SK-N-SH (cell line): ENCODE data around the gene BEGAIN. TPM values are rescaled to one million over a fixed set of nuclear protein-coding genes. Genes with fewer than 3 reads are reported as not detected.

Experiments
- CTCF ChIA-PET: fragments of 300-600, 350-600 bp; formaldehyde crosslinking; extraction: SDS; loops from one replicate; lab custom pipeline; 2021; lab: Yijun Ruan, JAX
- POLR2A ChIA-PET: fragments of 350-600 bp; sonication (Branson Sonifier 250); formaldehyde crosslinking; extraction: SDS; loops from one replicate; lab custom pipeline; 2020; ENCODE audit warnings: antibody characterized with exemption, inconsistent platforms; lab: Yijun Ruan, JAX
- DNase-seq: peaks from one replicate; pipeline ENCODE4 v3.0.0; 2012
- H2AFZ ChIP-seq: fragments of 200-600 bp; sonication (generic); 2 replicates; pipeline ENCODE4 v1.8.1; 2016; ENCODE audit warnings: antibody characterized with exemption, mild to moderate bottlenecking, low read depth
- H3F3A ChIP-seq: fragments of 200-600 bp; sonication (generic); replicated peaks from 2 replicates; pipeline ENCODE3; 2016; ENCODE audit warnings: antibody characterized with exemption, mild to moderate bottlenecking; ENCODE audit not compliant: insufficient read depth
- H3K27ac ChIP-seq, 2 experiments: fragments of 200-500 bp in 1 of 2; fragments of 200-600 bp in 1 of 2; sonication (Bioruptor generic) in 1 of 2; sonication (generic), shearing (Covaris generic) in 1 of 2; 2 replicates each; pipeline versions ENCODE4 v1.5.1 to v1.6.1; 2014 to 2016; ENCODE audit warnings: low read depth in 2 of 2, inconsistent platforms in 1 of 2, low read length in 1 of 2, mild to moderate bottlenecking in 1 of 2, mixed read lengths in 1 of 2
- H3K27me3 ChIP-seq: fragments of 200-600 bp; sonication (generic), shearing (Covaris generic); 2 replicates; pipeline ENCODE4 v1.6.1; 2016; ENCODE audit warnings: mixed run types; ENCODE audit not compliant: insufficient read depth
- H3K36me3 ChIP-seq, 2 experiments: fragments of 200-500 bp in 1 of 2; fragments of 200-600 bp in 1 of 2; sonication (Bioruptor generic) in 1 of 2; sonication (generic) in 1 of 2; replicated peaks in 1 of 2; 2 replicates each; pipeline versions ENCODE3 to v1.5.1; 2014 to 2016; ENCODE audit warnings: low read length in 1 of 2, mild to moderate bottlenecking in 1 of 2; ENCODE audit not compliant: insufficient read depth in 2 of 2, control insufficient read depth in 1 of 2
- H3K4me1 ChIP-seq, 2 experiments: fragments of 200-500 bp in 1 of 2; fragments of 200-600 bp in 1 of 2; sonication (Bioruptor generic) in 1 of 2; sonication (generic), shearing (Covaris generic) in 1 of 2; 2 replicates each; pipeline versions ENCODE4 v1.5.1 to v1.6.1; 2014 to 2016; ENCODE audit warnings: low read depth in 1 of 2, low read length in 1 of 2, mixed run types in 1 of 2; ENCODE audit not compliant: insufficient read depth in 2 of 2, control insufficient read depth in 1 of 2
- H3K4me2 ChIP-seq: fragments of 200-600 bp; sonication (generic), shearing (Covaris generic); 2 replicates; pipeline ENCODE4 v1.6.1; 2017; ENCODE audit warnings: mixed run types
- H3K4me3 ChIP-seq, 2 experiments: fragments of 200-500 bp in 1 of 2; fragments of 200-600 bp in 1 of 2; sonication (Bioruptor generic) in 1 of 2; sonication (generic), shearing (Covaris generic) in 1 of 2; 2 replicates each; pipeline versions ENCODE4 v1.5.1 to v1.8.1; 2014 to 2016; ENCODE audit warnings: low read depth in 2 of 2, inconsistent platforms in 1 of 2, low read length in 1 of 2, mild to moderate bottlenecking in 1 of 2, mixed read lengths in 1 of 2, moderate library complexity in 1 of 2
- H3K79me2 ChIP-seq: fragments of 200-600 bp; sonication (generic); 2 replicates; pipeline ENCODE4 v1.8.1; 2017; ENCODE audit warnings: mild to moderate bottlenecking; ENCODE audit not compliant: insufficient read depth
- H3K9ac ChIP-seq: fragments of 200-600 bp; sonication (generic); 2 replicates; pipeline ENCODE4 v1.6.1; 2017; ENCODE audit warnings: mixed run types
- H3K9me2 ChIP-seq: fragments of 200-600 bp; sonication (generic); 2 replicates; pipeline ENCODE4 v1.6.1; 2017; ENCODE audit warnings: mixed run types
- H3K9me3 ChIP-seq: fragments of 200-600 bp; sonication (generic); 2 replicates; pipeline ENCODE4 v1.6.1; 2017; ENCODE audit warnings: mixed run types, mild to moderate bottlenecking, moderate library complexity
- H4K20me1 ChIP-seq: fragments of 200-600 bp; sonication (generic); 2 replicates; pipeline ENCODE4 v1.6.1; 2017; ENCODE audit warnings: mild to moderate bottlenecking, mixed run types; ENCODE audit not compliant: insufficient read depth
- CHD2 ChIP-seq: fragments of 150-350 bp; IDR thresholded peaks from 2 replicates; pipeline ENCODE4 v1.6.1; 2018; ENCODE audit warnings: low read length; ENCODE audit not compliant: partially characterized antibody
- ELF1 ChIP-seq: IDR thresholded peaks from 2 replicates; pipeline ENCODE4 v1.4.0; 2012
- EZH2phosphoT487 ChIP-seq: fragments of 200-600 bp; sonication (generic); IDR thresholded peaks from 2 replicates; pipeline ENCODE4 v1.6.1; 2017; ENCODE audit warnings: low read depth, mixed run types, mild to moderate bottlenecking, antibody characterized with exemption, moderate library complexity, borderline replicate concordance
- FOXM1 ChIP-seq: IDR thresholded peaks from 2 replicates; pipeline ENCODE4 v1.4.0; 2012; ENCODE audit warnings: low read depth, mild to moderate bottlenecking
- GABPA ChIP-seq: IDR thresholded peaks from 2 replicates; pipeline ENCODE4 v1.4.0; 2012; ENCODE audit warnings: low read depth, mild to moderate bottlenecking
- GATA2 ChIP-seq: sonication (generic); formaldehyde crosslinking; IDR thresholded peaks from 2 replicates; pipeline ENCODE4 v1.5.0; 2020; ENCODE audit warnings: mild to moderate bottlenecking, missing genetic modification reagents
- MEF2A ChIP-seq: IDR thresholded peaks from 2 replicates; pipeline ENCODE4 v1.4.0; 2012; ENCODE audit warnings: low read depth, borderline replicate concordance
- NFIC ChIP-seq: IDR thresholded peaks from 2 replicates; pipeline ENCODE4 v1.4.0; 2012; ENCODE audit warnings: borderline replicate concordance
- RCOR1 ChIP-seq: fragments of 150-350 bp; IDR thresholded peaks from 2 replicates; pipeline ENCODE4 v1.6.1; 2017; ENCODE audit warnings: antibody characterized with exemption, low read length
- RFX5 ChIP-seq: IDR thresholded peaks from 2 replicates; pipeline ENCODE4 v1.6.1; 2012; ENCODE audit warnings: mild to moderate bottlenecking, improper control_type of control experiment, low read length
- RXRA ChIP-seq: IDR thresholded peaks from 2 replicates; pipeline ENCODE4 v1.4.0; 2012; ENCODE audit warnings: low read depth, mild to moderate bottlenecking, borderline replicate concordance
- SIN3A ChIP-seq: IDR thresholded peaks from 2 replicates; pipeline ENCODE4 v1.6.1; 2012; ENCODE audit warnings: low read depth, mild to moderate bottlenecking, low read length, moderate library complexity, borderline replicate concordance
- SMC3 ChIP-seq: IDR thresholded peaks from 2 replicates; pipeline ENCODE4 v1.6.1; 2012; ENCODE audit warnings: low read depth, low read length, improper control_type of control experiment
- TAF1 ChIP-seq: IDR thresholded peaks from 2 replicates; pipeline ENCODE4 v1.6.1; 2012; ENCODE audit warnings: low read depth, mild to moderate bottlenecking, low read length, moderate library complexity, borderline replicate concordance
- YY1 ChIP-seq: IDR thresholded peaks from 2 replicates; pipeline ENCODE4 v1.4.0; 2012; ENCODE audit warnings: low read depth, mild to moderate bottlenecking
- WGBS: methylation state at CpG from one replicate; pipeline ENCODE4 v1.1.6; 2017; ENCODE audit warnings: low lambda C conversion rate; 5-methylcytosine and 5-hydroxymethylcytosine counted together
- polyA plus RNA-seq, 3 experiments: library from polyadenylated mRNA; depleted of rRNA; stranded (reverse); fragments of >200 nt; gene quantifications; 2 replicates each; pipeline ENCODE4 v1.2.3, GENCODE V29; 2012
- TF ChIP-seq, protein P1 (sequence below): IDR thresholded peaks from 2 replicates; pipeline ENCODE4 v1.4.0; 2012; ENCODE audit warnings: low read depth
- TF ChIP-seq, protein P2 (sequence below): fragments of 150-350 bp; IDR thresholded peaks from 2 replicates; pipeline ENCODE4 v1.6.1; 2017; ENCODE audit warnings: antibody characterized with exemption, low read length, low read depth, borderline replicate concordance
- TF ChIP-seq, protein P3 (sequence below): IDR thresholded peaks from 2 replicates; pipeline ENCODE4 v1.4.0; 2012; ENCODE audit warnings: low read depth, borderline replicate concordance
- TF ChIP-seq, protein P4 (sequence below): fragments of 150-350 bp; IDR thresholded peaks from 2 replicates; pipeline ENCODE4 v1.6.1; 2016; ENCODE audit warnings: mild to moderate bottlenecking, low read depth, low read length
- TF ChIP-seq, protein P5 (sequence below): IDR thresholded peaks from 2 replicates; pipeline ENCODE4 v1.4.0; 2012; ENCODE audit warnings: low read depth, borderline replicate concordance

The BEGAIN gene
- polyA plus RNA-seq, 1 of the 3 experiments (the other 2 are of a cell fraction): 4.2 TPM

DNA sequence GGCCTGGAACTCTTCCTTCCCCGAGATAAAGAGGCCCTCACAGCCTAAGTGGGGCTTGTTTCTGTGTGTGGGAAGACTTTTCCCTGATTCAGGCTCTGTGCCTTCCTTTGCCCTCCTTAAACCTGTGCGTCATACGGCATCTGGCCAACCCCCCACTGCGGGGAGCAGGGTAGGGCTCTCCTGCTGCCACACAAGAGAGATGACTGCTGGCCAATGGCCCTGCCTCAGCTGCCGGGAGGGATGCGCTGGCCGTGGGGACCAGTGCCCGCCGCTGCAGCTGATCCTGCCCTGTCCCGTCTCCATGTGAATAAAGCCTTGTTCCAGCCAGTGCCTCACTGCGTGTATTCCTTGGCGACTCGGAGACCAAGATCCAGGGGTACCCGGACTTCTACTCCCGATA, 42.5 kb upstream of the BEGAIN start:
- Histone ChIP-seq H3K9me2 (no peaks in the 10 kb centered on the region), H3F3A (no peaks in the 10 kb centered on the region), H4K20me1 (no peaks in the 10 kb centered on the region), H3K9ac (no peak overlapping the region), H3K27ac (no peak overlapping the region), H3K9me3 (no peaks in the 10 kb centered on the region), H3K4me2 (no peak overlapping the region), H3K4me3 (no peak overlapping the region), H3K79me2 (no peaks in the 10 kb centered on the region), H3K4me1 (peaks cover 0 to 12% of the 10 kb centered on the region in 2 experiments; a peak in 1 of 4 replicates), H2AFZ (no peak overlapping the region), H3K27me3 (peaks cover 10% of the 10 kb centered on the region; the same call in 1 of the 2 replicates), H3K36me3 (no peaks in the 10 kb centered on the region)
- TF ChIP-seq, protein P1, sequence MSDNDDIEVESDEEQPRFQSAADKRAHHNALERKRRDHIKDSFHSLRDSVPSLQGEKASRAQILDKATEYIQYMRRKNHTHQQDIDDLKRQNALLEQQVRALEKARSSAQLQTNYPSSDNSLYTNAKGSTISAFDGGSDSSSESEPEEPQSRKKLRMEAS: no peak
- no peak for TF ChIP-seq EZH2phosphoT487
- no peak for TF ChIP-seq RCOR1
- no peak for TF ChIP-seq FOXM1
- no peak for TF ChIP-seq GABPA
- TF ChIP-seq YY1: no peak
- no peak for TF ChIP-seq TAF1
- TF ChIP-seq CHD2: no peak
- TF ChIP-seq SIN3A: no peak
- TF ChIP-seq, protein P2, sequence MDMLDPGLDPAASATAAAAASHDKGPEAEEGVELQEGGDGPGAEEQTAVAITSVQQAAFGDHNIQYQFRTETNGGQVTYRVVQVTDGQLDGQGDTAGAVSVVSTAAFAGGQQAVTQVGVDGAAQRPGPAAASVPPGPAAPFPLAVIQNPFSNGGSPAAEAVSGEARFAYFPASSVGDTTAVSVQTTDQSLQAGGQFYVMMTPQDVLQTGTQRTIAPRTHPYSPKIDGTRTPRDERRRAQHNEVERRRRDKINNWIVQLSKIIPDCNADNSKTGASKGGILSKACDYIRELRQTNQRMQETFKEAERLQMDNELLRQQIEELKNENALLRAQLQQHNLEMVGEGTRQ: no peak
- TF ChIP-seq MEF2A: no peak
- no peak for TF ChIP-seq GATA2 (CRISPR knock-in tag)
- no peak for TF ChIP-seq NFIC
- no peak for TF ChIP-seq SMC3
- TF ChIP-seq ELF1: no peak
- no peak for TF ChIP-seq RFX5
- TF ChIP-seq, protein P3, sequence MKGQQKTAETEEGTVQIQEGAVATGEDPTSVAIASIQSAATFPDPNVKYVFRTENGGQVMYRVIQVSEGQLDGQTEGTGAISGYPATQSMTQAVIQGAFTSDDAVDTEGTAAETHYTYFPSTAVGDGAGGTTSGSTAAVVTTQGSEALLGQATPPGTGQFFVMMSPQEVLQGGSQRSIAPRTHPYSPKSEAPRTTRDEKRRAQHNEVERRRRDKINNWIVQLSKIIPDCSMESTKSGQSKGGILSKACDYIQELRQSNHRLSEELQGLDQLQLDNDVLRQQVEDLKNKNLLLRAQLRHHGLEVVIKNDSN: no peak
- TF ChIP-seq, protein P4, sequence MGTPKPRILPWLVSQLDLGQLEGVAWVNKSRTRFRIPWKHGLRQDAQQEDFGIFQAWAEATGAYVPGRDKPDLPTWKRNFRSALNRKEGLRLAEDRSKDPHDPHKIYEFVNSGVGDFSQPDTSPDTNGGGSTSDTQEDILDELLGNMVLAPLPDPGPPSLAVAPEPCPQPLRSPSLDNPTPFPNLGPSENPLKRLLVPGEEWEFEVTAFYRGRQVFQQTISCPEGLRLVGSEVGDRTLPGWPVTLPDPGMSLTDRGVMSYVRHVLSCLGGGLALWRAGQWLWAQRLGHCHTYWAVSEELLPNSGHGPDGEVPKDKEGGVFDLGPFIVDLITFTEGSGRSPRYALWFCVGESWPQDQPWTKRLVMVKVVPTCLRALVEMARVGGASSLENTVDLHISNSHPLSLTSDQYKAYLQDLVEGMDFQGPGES: no peak
- no peak for TF ChIP-seq RXRA
- TF ChIP-seq, protein P5, sequence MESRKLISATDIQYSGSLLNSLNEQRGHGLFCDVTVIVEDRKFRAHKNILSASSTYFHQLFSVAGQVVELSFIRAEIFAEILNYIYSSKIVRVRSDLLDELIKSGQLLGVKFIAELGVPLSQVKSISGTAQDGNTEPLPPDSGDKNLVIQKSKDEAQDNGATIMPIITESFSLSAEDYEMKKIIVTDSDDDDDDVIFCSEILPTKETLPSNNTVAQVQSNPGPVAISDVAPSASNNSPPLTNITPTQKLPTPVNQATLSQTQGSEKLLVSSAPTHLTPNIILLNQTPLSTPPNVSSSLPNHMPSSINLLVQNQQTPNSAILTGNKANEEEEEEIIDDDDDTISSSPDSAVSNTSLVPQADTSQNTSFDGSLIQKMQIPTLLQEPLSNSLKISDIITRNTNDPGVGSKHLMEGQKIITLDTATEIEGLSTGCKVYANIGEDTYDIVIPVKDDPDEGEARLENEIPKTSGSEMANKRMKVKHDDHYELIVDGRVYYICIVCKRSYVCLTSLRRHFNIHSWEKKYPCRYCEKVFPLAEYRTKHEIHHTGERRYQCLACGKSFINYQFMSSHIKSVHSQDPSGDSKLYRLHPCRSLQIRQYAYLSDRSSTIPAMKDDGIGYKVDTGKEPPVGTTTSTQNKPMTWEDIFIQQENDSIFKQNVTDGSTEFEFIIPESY: no peak
- ChIA-PET CTCF (interaction anchor here (1.9 kb wide), 1 partner anchor 10 kb away, joined by 4 read pairs; no protein-coding TSS in a partner anchor), POLR2A (no interaction called here)
- WGBS: 74% methylated on average over 6 of the region's 15 CpGs
- no peak for DNase-seq
